GM23338 (cell line): ENCODE data around the gene NUTM1. TPM values are rescaled to one million over a fixed set of nuclear protein-coding genes. Genes with fewer than 3 reads are reported as not detected.

Experiments used
- ATAC-seq: fragments of 200-7000 bp; cut with Tn5 transposase; 3 replicates; pipeline ENCODE4 v1.9.1; 2020
- DNase-seq: peaks from one replicate; pipeline ENCODE4 v3.0.0-alpha.2; 2015; ENCODE audit warnings: low spot score
- H2AFZ ChIP-seq: fragments of 200-600 bp; sonication (generic); 2 replicates; pipeline ENCODE4 v1.8.0; 2016; ENCODE audit warnings: antibody characterized with exemption, mild to moderate bottlenecking, moderate library complexity
- H3F3A ChIP-seq: fragments of 200-600 bp; sonication (generic); replicated peaks from 2 replicates; pipeline ENCODE4 v1.8.0; 2017; ENCODE audit warnings: antibody characterized with exemption, mixed run types, low read depth
- H3K27ac ChIP-seq: fragments of 200-600 bp; sonication (generic); 2 replicates; pipeline ENCODE4 v1.6.1; 2016; ENCODE audit warnings: low read depth
- H3K27me3 ChIP-seq: fragments of 200-600 bp; sonication (generic); 2 replicates; pipeline ENCODE4 v1.8.0; 2016; ENCODE audit warnings: mild to moderate bottlenecking, mixed run types, moderate library complexity; ENCODE audit not compliant: insufficient read depth
- H3K36me3 ChIP-seq: fragments of 200-600 bp; sonication (generic); 2 replicates; pipeline ENCODE4 v1.8.0; 2016; ENCODE audit warnings: mild to moderate bottlenecking; ENCODE audit not compliant: insufficient read depth
- H3K4me1 ChIP-seq: fragments of 200-600 bp; sonication (generic); 2 replicates; pipeline ENCODE4 v1.8.0; 2016; ENCODE audit warnings: mild to moderate bottlenecking, moderate library complexity; ENCODE audit not compliant: insufficient read depth
- H3K4me2 ChIP-seq: fragments of 200-600 bp; sonication (generic); 2 replicates; pipeline ENCODE4 v1.7.1; 2017; ENCODE audit warnings: mixed run types
- H3K4me3 ChIP-seq: fragments of 200-600 bp; sonication (generic); 2 replicates; pipeline ENCODE4 v1.6.1; 2016; ENCODE audit warnings: mixed run types
- H3K79me2 ChIP-seq: fragments of 200-600 bp; sonication (generic); replicated peaks from 2 replicates; pipeline ENCODE4 v1.8.0; 2017; ENCODE audit warnings: mild to moderate bottlenecking; ENCODE audit not compliant: insufficient read depth
- H3K9me2 ChIP-seq: fragments of 200-600 bp; sonication (generic); 2 replicates; pipeline ENCODE4 v1.8.0; 2017; ENCODE audit not compliant: insufficient read depth
- H4K20me1 ChIP-seq: fragments of 200-600 bp; sonication (generic); replicated peaks from 2 replicates; pipeline ENCODE4 v1.8.0; 2017; ENCODE audit warnings: mild to moderate bottlenecking; ENCODE audit not compliant: insufficient read depth
- H3K27ac Mint-ChIP-seq: 2 replicates; pipeline ENCODE4 v1.8.0; 2020; ENCODE audit warnings: inconsistent platforms, mild to moderate bottlenecking, moderate library complexity, mixed read lengths
- H3K27me3 Mint-ChIP-seq: 3 replicates; pipeline ENCODE4 v1.8.0; 2022; ENCODE audit warnings: low read depth, mild to moderate bottlenecking, moderate library complexity, mixed read lengths, inconsistent platforms; ENCODE audit not compliant: insufficient read depth, poor library complexity
- H3K36me3 Mint-ChIP-seq: 3 replicates; pipeline ENCODE4 v1.8.0; 2021; ENCODE audit warnings: low read depth, mild to moderate bottlenecking, inconsistent platforms, moderate library complexity, mixed read lengths
- H3K4me1 Mint-ChIP-seq: 3 replicates; pipeline ENCODE4 v1.8.0; 2020; ENCODE audit warnings: mild to moderate bottlenecking, inconsistent platforms, mixed read lengths
- H3K4me3 Mint-ChIP-seq: 3 replicates; pipeline ENCODE4 v1.8.0; 2021; ENCODE audit warnings: moderate library complexity, mild to moderate bottlenecking, inconsistent platforms, mixed read lengths
- H3K9me3 Mint-ChIP-seq: 3 replicates; pipeline ENCODE4 v1.8.0; 2020; ENCODE audit warnings: moderate library complexity, mild to moderate bottlenecking, inconsistent platforms, mixed read lengths
- CREB1 ChIP-seq: fragments of 250-450 bp; sonication (Bioruptor Pico); IDR thresholded peaks from 2 replicates; pipeline ENCODE4 v1.5.0; 2020; ENCODE audit warnings: low read depth, mild to moderate bottlenecking, moderate library complexity
- EZH2 ChIP-seq: fragments of 200-600 bp; sonication (generic); IDR thresholded peaks from one replicate; pipeline ENCODE4 v1.8.0; 2017; ENCODE audit warnings: antibody characterized with exemption, mild to moderate bottlenecking, low read depth; ENCODE audit not compliant: unreplicated experiment
- EZH2phosphoT487 ChIP-seq: fragments of 200-600 bp; sonication (generic); IDR thresholded peaks from one replicate; pipeline ENCODE4 v1.8.1; 2018; ENCODE audit warnings: antibody characterized with exemption; ENCODE audit not compliant: unreplicated experiment
- JUNB ChIP-seq: IDR thresholded peaks from one replicate; pipeline ENCODE4 v1.6.1; 2016; ENCODE audit warnings: antibody characterized with exemption; ENCODE audit not compliant: unreplicated experiment
- NANOG ChIP-seq: IDR thresholded peaks from 2 replicates; pipeline ENCODE4 v1.6.1; 2016; ENCODE audit warnings: antibody characterized with exemption, borderline replicate concordance
- POLR2AphosphoS5 ChIP-seq: IDR thresholded peaks from 2 replicates; pipeline ENCODE4 v1.6.1; 2016; ENCODE audit warnings: antibody characterized with exemption, low read depth
- STAT1 ChIP-seq: IDR thresholded peaks from one replicate; pipeline ENCODE4 v1.6.1; 2016; ENCODE audit warnings: antibody characterized with exemption; ENCODE audit not compliant: unreplicated experiment
- ZNF331 ChIP-seq: fragments of 250-450 bp; sonication (Bioruptor Pico); IDR thresholded peaks from 2 replicates; pipeline ENCODE4 v1.5.0; 2020; ENCODE audit warnings: low read depth, mild to moderate bottlenecking, moderate library complexity
- polyA plus RNA-seq: library from polyadenylated mRNA; unstranded; fragments of >200 nt; fragmentation: Nextera tagmentation; extraction: Ambion mirVana; gene quantifications from 2 replicates; pipeline ENCODE4 v1.2.1, GENCODE V29; 2016
- total RNA-seq: library from RNA; depleted of rRNA; stranded (reverse); fragments of >200 nt; shearing (Covaris generic); gene quantifications from 2 replicates; pipeline ENCODE4 v1.2.3, GENCODE V29; 2014
- TF ChIP-seq, protein P1 (sequence below), 2 experiments: fragments of 200-600 bp in 1 of 2; sonication (generic) in 1 of 2; conservative IDR thresholded peaks; 2 replicates each; pipeline versions ENCODE4 v1.5.1 to v1.6.1; 2016 to 2017; ENCODE audit warnings: antibody characterized with exemption in 2 of 2, low read depth in 2 of 2, mild to moderate bottlenecking in 2 of 2, moderate library complexity in 1 of 2
- TF ChIP-seq, protein P2 (sequence below): IDR thresholded peaks from one replicate; pipeline ENCODE4 v1.6.1; 2018; ENCODE audit warnings: antibody characterized with exemption; ENCODE audit not compliant: unreplicated experiment

The NUTM1 gene
- total and polyA plus RNA-seq, 2 experiments from 2014 or later, result 0.16 to 1.2 TPM

DNA sequence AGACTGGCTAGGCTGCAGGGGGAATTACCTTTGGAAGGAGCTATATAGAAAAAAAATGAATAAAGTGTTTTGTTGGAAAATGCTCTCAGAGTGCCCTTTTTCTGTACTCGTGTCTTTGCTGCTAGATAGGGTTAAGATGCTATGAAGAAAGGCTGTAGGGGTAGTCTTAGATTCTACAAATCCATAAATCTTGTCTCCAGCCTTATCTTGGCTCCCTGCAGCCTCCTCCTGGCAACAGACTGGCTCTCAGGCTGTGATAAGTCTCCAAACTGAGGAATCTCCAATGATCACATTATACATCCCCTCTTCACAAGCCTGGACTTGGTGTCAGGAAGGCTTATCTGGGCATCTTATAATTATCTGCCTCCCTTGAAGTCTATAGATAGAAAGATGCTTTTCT lies 14.5 kb downstream of the NUTM1 start (continued):
- TF ChIP-seq, protein P1, sequence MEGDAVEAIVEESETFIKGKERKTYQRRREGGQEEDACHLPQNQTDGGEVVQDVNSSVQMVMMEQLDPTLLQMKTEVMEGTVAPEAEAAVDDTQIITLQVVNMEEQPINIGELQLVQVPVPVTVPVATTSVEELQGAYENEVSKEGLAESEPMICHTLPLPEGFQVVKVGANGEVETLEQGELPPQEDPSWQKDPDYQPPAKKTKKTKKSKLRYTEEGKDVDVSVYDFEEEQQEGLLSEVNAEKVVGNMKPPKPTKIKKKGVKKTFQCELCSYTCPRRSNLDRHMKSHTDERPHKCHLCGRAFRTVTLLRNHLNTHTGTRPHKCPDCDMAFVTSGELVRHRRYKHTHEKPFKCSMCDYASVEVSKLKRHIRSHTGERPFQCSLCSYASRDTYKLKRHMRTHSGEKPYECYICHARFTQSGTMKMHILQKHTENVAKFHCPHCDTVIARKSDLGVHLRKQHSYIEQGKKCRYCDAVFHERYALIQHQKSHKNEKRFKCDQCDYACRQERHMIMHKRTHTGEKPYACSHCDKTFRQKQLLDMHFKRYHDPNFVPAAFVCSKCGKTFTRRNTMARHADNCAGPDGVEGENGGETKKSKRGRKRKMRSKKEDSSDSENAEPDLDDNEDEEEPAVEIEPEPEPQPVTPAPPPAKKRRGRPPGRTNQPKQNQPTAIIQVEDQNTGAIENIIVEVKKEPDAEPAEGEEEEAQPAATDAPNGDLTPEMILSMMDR (conservative IDR thresholded peaks at IDR 0.05; ENCODE audit: low read depth in 2 of 2), result no peak
- TF ChIP-seq, protein P2, sequence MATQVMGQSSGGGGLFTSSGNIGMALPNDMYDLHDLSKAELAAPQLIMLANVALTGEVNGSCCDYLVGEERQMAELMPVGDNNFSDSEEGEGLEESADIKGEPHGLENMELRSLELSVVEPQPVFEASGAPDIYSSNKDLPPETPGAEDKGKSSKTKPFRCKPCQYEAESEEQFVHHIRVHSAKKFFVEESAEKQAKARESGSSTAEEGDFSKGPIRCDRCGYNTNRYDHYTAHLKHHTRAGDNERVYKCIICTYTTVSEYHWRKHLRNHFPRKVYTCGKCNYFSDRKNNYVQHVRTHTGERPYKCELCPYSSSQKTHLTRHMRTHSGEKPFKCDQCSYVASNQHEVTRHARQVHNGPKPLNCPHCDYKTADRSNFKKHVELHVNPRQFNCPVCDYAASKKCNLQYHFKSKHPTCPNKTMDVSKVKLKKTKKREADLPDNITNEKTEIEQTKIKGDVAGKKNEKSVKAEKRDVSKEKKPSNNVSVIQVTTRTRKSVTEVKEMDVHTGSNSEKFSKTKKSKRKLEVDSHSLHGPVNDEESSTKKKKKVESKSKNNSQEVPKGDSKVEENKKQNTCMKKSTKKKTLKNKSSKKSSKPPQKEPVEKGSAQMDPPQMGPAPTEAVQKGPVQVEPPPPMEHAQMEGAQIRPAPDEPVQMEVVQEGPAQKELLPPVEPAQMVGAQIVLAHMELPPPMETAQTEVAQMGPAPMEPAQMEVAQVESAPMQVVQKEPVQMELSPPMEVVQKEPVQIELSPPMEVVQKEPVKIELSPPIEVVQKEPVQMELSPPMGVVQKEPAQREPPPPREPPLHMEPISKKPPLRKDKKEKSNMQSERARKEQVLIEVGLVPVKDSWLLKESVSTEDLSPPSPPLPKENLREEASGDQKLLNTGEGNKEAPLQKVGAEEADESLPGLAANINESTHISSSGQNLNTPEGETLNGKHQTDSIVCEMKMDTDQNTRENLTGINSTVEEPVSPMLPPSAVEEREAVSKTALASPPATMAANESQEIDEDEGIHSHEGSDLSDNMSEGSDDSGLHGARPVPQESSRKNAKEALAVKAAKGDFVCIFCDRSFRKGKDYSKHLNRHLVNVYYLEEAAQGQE, result no peak
- TF ChIP-seq ZNF331 (CRISPR knock-in tag), result no peak
- TF ChIP-seq NANOG, result no peak
- TF ChIP-seq JUNB, result no peak
- no peak for TF ChIP-seq EZH2

DNA sequence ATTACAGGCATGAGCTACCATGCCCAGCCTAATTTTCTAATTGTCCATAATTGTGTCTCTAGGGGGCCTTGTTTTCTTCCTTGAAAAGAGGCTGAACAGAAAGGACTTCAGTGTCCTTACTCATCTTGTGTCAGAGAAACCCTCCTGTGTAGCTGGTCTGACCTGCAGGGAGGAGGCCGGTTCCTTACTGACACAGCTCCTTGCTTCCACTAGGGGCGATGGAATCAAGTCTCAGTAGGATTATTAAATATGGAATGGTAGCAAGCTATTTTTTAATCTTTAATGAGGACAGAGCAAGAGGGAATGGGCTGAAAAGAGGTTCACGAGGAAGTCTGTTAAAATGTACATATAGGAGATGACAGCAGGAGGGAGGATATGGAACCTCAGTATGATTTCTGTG lies 15.3 kb downstream of the NUTM1 start:
- no peaks in the 10 kb centered on the region for H3K9me2 ChIP-seq
- Mint-ChIP-seq H3K36me3 (peaks cover 77% of the 10 kb centered on the region), H3K27me3 (peaks cover 9% of the 10 kb centered on the region), H3K27ac (no peak overlapping the region), H3K9me3 (no peaks in the 10 kb centered on the region; the same call in 2 of the 3 replicates), H3K4me1 (peaks cover 16% of the 10 kb centered on the region), H3K4me3 (no peak overlapping the region)
- no peak overlapping the region for H3K27ac ChIP-seq
- peaks cover 18% of the 10 kb centered on the region for H3K36me3 ChIP-seq
- H4K20me1 ChIP-seq, result no peaks in the 10 kb centered on the region
- no peak overlapping the region for H3K4me2 ChIP-seq
- no peaks in the 10 kb centered on the region for H3K27me3 ChIP-seq
- H3K4me1 ChIP-seq, result 0 out of 2 replicates have a peak, but pooled peaks cover 4% of the 10 kb centered on the region
- no peak overlapping the region for H2AFZ ChIP-seq
- H3K79me2 ChIP-seq, result no peaks in the 10 kb centered on the region
- TF ChIP-seq ZNF331 (CRISPR knock-in tag) (no peak), EZH2phosphoT487 (no peak), STAT1 (no peak), CREB1 (no peak), POLR2AphosphoS5 (no peak)
- TF ChIP-seq, protein P2, result no peak
- TF ChIP-seq, protein P1 (conservative IDR thresholded peaks at IDR 0.05; ENCODE audit: low read depth in 2 of 2), result peak in 1 of 2 experiments; percentile 55; a peak in 3 of 4 replicates
- DNase-seq (peak; percentile 39), ATAC-seq (peak; percentile 30)
- H3K4me3 ChIP-seq, result no peak overlapping the region
- H3F3A ChIP-seq, result no peaks in the 10 kb centered on the region
